HG03378 (cell line): ENCODE results near the gene IP6K2.

Experiments
- ATAC-seq: cut with Tn5 transposase; IDR thresholded peaks from one replicate; pipeline ENCODE4 v1.9.1; 2021; ENCODE audit warnings: mild to moderate bottlenecking, moderate library complexity; ENCODE audit not compliant: unreplicated experiment

Gene IP6K2

DNA sequence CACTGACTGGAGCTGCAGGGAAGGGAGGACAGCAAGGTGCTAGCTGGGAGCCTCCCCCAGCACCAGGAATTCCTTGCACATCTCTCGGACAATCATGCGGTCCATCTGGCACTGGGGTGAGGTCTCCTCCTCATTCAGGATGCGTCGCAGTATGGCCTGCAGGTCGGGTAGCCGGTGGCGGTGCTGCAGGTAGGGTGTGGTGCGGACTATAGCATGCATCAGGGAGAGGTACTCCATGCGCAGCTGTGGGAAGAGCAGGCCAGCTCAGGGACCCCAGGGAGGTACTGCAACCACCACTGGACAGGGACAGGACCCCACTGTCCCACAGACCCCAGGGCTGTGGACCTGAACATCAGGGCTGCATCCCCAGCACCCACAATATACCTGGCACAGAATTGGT, 42.5 kb downstream of the IP6K2 start:
- ATAC-seq, result no peak

DNA sequence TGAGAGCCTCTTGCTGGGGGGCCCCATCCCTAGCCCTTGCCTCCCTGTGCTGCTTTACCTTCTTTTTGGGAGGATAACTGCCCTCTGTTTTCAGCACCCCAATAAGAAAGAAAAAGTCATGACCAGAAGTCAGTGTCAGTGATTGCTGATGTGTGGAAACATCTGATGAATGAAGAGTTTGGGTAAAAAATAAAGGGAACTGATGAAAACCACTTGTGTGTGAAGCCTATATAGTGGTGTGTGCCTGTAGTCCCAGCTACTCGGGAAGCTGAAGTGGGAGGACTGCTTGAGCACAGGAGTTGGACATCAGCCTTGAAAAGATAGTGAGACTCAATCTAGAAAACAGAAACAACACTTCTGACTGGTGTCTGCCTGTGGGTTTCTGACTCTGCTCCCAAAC, 44.5 kb downstream of the IP6K2 start:
- ATAC-seq, result no peak

DNA sequence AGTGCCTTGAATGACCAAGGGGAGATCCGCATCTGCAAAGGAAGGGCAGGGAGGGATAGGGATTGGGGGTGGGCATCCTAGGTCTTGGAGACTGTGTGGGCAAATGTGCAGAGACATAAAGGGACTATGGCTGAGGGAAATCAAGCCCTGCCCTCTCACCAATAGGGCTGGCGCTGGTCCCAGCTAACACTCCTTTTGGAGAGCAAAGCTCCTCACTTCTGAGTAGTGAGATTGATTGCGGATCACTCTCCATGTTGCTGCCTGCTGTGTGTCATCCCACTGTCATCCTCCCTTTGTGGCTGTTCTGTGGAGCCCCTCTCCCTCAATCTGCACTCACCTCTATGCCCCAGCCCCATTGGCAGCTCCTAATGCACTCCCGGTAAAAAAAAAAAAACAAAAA, 52.1 kb downstream of the IP6K2 start:
- ATAC-seq, result no peak

DNA sequence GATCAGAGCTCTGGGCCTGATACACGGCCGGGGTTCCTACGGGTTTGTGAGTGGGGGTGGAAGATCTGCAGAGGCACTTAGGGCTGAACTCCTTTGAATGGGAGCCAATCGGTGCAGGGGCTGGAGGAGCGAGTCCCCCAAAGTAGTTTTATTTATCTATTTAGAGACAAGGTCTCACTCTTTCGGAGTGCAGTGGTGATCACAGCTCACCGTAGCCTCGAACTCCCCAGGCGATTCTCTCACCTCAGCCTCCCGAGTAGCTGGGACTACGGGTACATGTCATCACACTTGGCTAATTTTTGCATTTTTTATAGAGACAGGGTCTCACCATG, 52.7 kb downstream of the IP6K2 start:
- ATAC-seq, result no peak

DNA sequence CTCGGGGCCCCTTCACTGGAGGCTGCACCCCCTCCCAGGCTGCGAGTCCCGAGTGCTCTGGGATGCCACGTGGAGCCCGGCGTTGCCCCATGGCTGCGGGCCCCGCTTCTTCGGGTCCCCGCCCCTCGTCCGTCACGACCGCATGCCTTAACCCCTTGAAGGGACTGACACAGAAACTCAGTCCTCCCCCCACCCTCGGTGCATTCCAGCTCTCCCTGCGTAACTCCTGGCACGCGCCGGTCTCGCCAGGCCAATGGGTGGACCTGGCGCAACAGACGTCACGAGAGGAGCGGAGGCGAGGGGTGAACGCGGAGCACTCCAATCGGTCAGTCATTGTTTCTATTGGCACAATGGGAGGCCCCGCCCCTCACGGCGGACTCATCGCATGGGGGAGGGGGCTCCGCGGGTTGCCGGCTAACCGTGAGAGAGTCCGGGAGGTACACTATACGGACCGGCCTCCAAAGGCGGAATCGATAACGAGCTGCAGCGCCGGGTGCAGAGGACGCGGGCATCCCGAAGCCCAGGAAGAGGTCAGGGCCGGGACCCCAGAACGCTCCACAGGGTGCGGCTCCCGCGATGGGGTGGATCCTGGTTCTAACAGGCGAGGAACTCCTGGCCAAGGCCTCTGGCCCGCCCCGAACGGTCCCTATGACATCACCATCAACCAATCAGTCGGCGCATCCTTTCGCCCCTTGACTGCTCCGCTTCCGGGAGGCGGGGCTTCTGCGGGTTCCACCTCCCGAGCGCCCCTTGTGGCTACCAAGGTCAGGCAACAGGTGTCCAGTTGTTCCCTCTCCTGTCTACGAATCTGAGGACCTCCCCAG, 53.3 kb downstream of the IP6K2 start:
- peak; percentile 84 for ATAC-seq

DNA sequence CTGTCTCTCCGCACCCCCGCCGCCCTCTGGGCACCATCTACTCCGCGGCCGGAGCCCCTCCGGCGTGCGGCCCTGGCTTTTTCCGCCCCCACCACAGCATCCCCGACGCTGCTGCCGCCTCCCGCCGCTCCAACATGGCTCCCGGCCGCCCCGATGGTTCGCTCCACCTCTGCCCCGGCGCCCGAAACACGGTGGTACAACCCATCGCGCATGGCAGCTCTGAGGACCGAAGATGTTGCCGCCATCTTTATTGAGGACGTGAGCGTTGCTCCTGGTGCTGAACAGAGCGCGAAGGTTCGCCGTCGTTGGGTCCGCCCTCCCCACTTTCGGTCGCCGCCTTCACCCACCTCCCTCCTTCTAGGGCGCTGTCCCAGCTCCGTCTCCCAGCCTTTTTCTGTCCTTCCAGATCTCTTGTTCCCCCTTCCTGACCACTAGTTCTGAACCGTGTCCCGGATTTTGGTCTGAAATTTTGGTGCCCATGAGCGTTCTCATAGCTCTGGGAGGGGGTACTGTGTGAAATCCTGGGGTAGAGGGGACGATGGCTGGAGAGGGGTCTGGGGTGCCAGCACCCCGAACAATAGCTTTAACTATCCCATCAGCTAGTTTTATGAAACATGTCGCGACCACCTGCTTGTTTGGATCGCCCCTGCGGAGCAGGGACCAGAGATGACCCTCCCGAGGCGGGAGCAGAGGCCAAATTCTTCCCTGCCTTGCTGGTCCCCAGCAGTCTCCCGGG, 54.1 kb downstream of the IP6K2 start, which contains the start of gene CELSR3:
Gene CELSR3 (minus strand): TSS at position 134 of the 736 bp plus-strand sequence. CDS start 252 bp downstream, outside the sequence.
- ATAC-seq, result no peak

DNA sequence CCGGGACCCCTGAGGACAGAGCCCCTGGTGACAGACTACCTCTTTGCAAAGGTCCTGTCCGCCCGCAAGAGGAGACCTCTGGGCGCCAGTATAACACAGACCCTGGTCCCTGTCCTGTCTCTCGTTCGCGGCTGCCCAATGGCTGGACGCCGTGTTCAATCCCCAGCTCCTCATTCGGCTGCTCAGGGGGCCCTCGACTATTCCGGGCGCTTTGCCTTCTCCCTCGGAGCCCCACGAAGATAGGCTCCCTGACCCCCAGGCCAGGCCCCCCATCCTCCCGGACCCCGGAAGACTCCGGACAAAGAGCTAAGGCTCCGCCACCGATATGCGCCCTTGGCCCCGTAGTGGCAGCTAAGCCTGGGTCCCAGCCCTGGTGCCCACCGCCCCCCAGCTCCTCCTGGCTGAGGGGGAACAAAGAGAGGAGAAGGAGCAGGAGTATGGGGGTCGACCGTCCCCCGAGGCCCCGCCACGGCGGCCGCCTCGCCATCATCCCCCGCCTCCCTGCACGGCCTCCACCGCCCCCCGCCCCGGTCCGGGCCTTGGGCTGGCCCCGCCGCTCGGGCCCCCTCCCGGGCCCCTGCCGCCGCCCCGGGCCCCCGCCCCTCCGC, 54.8 kb downstream of the IP6K2 start:
- ATAC-seq, result no peak

DNA sequence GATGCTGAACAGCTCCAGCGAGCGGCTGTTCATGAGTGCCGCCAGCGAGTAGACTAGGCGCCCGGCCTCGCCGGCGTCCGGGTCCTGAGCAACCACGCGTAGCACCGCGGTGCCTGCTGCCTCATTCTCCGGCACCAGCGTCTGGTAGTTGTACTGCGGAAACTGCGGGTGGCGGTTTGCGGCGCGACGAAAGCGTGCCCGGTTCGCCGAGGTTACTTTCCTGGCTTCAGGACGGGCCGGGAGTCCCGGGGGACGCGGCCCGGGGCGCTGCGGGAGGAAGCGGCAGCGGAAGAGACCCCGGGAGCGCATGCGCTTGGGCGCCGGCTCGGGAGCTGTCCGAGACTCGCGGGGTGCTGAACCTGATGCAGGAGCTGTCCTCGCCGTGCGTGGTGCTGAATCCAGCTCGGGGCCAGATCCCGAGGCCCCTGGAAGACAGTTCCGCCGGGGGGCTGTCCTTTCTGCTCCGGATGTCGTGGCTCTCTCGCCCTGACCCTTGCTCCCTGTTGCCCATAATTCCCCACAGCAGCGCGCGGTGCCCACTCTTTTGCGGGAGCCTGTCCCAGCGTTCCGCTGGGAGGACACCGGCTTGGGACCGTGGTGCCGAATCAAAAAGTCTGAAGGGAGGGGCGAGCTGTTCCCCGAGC, 55.4 kb downstream of the IP6K2 start:
- no peak for ATAC-seq

DNA sequence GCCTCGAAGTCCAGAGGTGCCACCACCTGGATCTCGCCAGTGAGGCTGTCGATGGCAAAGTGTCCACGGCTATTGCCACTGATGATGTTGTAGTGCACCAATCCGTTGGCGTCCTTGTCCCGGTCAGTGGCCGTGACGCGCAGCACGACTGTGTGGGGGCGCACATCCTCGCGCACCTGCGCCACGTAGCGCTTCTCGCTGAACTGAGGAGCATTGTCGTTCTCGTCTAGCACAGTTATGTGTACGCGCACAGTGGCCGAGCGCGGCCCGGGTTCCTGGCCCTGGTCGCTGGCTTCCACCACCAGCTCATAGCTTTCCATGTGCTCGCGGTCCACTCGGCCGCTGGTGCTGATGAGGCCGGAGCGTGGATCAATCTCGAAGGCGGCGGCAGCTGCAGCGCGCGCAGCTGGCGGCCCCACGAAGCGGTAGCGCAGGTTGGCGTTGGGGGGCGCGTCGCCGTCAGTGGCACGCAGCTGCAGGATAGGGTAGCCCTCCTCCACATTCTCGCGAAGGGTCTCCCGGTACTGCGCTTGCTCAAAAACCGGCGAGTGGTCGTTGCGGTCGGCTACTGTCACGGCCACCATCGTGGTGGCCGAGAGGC, 56.1 kb downstream of the IP6K2 start:
- no peak for ATAC-seq

DNA sequence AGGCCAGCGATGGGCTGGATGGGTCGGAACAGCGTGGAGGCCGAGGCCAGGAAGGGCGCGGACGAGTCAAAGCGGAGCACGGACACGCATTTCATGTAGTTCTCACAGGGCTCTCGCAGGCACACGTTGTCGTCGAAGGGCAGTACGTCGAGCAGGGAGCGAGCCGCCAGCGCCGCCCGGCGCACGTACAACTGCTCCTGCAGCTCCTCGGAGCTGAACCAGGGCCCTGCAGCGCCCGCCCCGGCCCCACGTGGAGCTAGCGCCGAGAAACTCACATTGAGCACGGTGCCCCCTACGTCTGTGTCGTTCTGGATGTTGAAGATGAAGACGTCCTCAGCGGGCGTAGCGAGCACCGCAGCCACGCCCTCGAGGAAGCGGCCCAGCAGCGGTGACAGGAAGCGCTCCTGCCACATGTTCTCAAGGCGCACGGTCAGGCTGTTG, 60.2 kb downstream of the IP6K2 start:
- no peak for ATAC-seq

DNA sequence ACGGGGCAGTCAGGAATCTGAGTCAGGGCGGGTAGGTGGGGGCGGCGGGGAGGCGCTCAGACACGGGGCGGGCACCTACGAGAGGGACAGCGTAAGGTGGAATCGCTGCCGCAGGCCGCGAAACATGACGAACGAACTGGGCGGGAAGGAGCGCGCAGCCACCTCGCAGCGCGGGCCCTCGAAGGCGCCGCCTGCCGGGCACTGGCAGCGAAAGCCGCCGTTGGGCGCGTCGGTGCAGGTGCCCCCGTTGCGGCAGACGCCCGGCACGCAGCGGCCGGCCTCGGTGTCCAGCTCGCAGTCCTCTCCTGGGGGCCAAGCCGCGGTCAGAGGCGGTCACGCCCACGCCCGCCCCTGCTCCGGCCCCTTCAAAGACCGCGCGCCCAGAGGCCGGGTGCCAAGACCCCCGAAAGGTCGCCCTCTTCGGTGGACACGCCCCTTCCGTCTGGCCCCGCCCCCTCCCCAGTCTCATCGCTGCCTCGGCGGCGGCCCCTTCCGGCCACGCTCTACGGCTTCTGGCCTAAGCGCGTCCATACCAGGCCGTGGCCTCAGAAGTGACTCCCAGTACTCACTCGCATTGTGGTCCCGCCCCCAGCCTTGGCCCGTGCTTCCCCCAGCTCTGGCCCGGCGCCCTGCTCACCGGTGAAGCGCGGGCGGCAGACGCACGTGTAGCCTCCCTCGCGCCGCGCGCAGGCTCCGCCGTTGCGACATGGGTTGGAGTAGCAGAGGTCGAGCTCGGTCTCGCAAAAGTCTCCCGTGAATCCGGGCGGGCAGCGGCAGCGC, 60.8 kb downstream of the IP6K2 start:
- ATAC-seq, result peak; percentile 47

DNA sequence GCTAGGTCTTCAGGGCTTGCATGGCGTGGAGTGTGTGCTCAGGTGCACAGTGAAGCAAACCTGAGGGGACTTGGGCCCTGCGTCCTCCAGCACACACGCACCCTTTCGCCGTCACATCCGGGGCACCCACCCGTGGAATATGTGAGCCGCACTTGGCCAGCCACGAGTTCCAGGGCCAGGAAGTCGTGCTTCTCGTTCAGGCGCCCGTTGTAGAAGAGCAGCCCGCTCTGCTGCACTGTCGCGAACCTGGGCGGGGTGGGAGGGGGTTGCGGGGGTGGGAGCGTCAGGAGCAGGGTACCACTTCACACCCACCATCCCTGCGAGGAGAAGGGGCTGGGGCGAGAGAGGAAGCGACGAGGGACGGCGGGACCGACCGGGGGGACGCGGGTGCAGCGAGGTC, 61.4 kb downstream of the IP6K2 start:
- ATAC-seq, result no peak

DNA sequence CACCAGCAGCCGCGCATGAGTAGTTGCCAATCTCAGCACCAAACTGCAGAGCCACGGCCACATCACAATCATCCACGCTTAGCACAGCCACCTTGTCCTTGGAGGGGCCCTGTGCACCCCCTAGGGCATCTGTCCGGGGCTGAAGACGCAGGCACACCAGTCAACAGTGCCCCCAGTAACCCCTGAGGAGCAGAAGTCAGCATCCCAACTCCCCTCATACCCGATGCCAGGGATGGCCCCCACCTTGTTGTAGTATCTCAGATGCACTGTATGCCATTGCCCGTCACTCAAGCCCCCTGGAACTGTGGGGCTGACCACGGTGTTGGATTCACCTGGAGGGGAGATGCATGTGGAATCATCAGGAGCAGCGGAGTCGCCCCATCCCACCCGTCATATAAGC, 62.0 kb downstream of the IP6K2 start:
- no peak for ATAC-seq

DNA sequence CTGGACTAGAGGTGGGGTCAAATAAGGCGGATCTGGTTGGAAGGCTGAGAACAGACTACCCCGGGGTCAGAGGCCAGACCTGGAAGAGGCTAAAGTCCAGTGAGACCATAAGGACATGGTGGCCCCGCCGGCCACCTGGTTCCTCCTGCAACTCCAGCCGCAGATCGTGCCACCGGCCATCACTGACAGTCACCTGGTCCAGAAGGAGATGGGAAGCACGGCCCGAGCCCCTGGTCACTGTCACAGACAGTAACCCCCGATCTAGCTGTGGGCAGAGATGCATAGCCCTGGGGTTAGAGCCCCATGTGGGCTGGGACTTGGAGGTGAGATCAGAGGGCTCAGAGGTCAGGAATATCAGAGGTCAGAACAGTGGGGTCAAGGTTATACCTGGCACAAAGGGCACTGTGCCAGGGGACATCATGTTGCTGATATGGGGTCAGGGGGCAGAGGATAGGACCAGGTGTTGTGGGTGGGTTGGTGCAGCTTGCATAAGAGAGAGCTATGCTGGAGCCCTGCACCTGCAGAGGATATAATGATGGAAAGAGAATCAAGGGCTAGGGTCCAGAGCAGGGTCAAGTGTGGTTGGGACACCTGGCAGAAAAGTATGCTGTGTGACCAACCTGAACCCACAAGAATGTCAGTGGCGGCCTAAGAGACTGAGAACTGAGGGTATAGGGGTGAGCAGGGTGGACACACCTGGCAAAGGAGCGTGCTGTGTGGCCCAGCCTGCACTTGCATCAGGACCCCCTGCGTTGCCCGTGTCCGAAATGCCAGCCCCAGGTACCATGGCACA, 63.9 kb downstream of the IP6K2 start:
- ATAC-seq, result no peak

DNA sequence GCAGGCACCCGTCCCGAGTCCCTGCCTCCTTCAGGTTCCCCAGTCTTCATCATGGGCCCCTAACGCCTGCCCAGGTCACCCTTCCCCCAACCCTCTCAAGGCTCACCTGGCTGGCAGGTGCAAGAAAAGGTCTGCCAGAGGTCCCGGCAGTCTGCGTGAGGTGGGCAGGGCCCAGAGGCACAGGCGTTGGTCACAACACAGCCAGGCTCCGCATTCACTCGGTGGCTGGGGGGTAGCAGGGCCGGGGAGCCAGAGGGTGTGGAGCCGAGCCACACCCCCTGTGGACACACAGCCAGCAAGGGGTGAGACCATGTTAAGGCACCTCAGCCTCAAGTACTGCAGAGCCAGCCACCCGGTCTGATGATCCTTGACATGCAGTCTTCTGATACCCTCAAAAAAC, 65.2 kb downstream of the IP6K2 start:
- no peak for ATAC-seq

DNA sequence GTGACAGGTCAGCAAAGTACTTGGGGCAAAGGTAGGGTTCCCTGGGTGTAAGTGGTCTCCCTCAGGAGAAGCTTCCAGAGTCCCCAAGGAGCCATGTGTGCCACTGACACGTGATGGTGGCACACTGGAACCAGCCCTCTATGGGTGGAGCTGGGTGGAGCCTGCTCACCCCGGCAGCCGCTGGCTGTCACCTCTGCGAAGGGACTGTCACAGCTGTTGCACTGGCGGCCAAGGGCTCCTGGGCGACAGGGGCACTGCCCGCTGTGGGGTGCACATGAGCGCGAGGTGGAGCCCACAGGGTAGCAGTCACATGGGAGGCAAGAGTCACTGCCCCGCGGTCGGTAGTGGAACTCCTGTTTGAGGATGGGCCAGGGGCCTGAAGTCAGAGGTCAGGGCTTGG, 66.3 kb downstream of the IP6K2 start:
- ATAC-seq, result no peak

DNA sequence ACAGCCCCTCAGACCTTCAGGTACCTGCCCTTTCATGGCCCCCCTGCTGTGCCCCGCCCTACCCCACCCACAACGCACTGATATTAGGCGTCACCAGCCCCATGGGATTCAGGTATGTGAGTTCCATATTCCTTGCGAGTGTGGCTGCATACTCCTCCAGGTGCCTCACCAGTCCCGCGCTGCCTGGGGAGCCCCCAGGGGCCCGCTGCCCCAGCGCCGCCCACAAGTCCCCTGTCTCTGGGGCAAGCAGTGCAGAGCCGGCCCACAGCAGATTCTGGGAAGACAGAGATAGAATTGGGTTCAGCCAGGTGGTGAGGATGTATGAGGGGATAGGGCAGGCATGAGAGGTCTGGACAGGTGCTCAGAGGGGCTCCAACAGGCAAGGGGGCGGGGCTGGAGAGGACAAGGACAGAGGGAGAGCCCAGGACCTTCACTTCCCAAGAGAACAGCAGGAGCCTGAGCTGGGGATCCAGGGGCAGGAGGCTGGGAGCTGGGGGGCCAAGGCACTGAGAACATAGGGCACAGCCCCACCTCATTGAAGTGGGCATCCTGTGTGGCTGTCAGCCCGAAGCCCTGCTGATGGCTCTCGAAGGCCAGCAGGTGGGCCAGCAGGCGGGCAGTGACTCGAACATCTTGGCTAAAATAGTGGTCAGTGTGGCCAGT, 68.7 kb downstream of the IP6K2 start:
- no peak for ATAC-seq

DNA sequence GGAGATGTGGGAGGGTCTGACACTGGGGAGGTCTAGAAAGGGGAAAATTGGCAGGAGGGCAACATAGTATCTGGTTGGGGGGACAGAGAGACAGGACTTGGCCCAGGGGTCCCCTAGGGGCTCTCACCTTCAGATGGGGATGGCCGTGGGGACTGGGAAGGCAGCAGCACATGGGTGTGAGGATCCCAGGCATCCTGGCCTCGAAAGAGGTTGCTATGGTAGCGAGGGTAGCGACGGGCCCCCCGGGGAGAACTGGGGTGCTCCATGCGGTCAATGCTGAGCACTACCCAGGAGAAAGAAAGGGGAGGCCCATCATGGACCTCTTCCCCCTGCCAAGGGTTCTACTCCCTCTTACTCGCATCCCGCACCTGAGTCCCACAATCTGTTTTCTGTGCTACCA, 69.3 kb downstream of the IP6K2 start:
- ATAC-seq, result no peak
